SKM-1 treated with dmso at 0.1 percent for 144 hours (cell line): Measurements from ENCODE around the gene CDH6.
"Not testable (repeated sequence)": the region's sequence is repeated elsewhere in the genome, so short reads cannot be mapped to it uniquely, and the experiment has no call there.

ENCODE experiments used
- DNase-seq: peaks from one replicate; lab custom pipeline; 2025; ENCODE audit not compliant: unreplicated experiment; lab: John Stamatoyannopoulos, UW

Gene CDH6

GRCh38 chr5:31322946-31323345, 129.5 kb downstream of the CDH6 start:
- DNase-seq: no peak

GRCh38 chr5:31324842-31325241, 131.4 kb downstream of the CDH6 start:
- no peak for DNase-seq

- no peak for DNase-seq
Measured at GRCh38 chr5:31328040-31328733, 134.7 kb downstream of the CDH6 start.

GRCh38 chr5:31329715-31330114, 136.2 kb downstream of the CDH6 start:
- DNase-seq: no peak

- no peak for DNase-seq
Measured at GRCh38 chr5:31332160-31332559, 138.7 kb downstream of the CDH6 start.

- no peak for DNase-seq
Measured at GRCh38 chr5:31333475-31333874, 140.0 kb downstream of the CDH6 start.

- no peak for DNase-seq
Measured at GRCh38 chr5:31334061-31334860, 140.8 kb downstream of the CDH6 start.

- DNase-seq: no peak
Measured at GRCh38 chr5:31335456-31335855, 142.0 kb downstream of the CDH6 start.

GRCh38 chr5:31343946-31344345, 150.5 kb downstream of the CDH6 start:
- DNase-seq: no peak

GRCh38 chr5:31346896-31347551, 153.5 kb downstream of the CDH6 start:
- DNase-seq: no peak

- no peak for DNase-seq
Measured at GRCh38 chr5:31347552-31347905, 154.0 kb downstream of the CDH6 start.

- DNase-seq: no peak
Measured at GRCh38 chr5:31350395-31350794, 156.9 kb downstream of the CDH6 start.

- no peak for DNase-seq
Measured at GRCh38 chr5:31355337-31355736, 161.9 kb downstream of the CDH6 start.

GRCh38 chr5:31357038-31357437, 163.6 kb downstream of the CDH6 start:
- DNase-seq: no peak

GRCh38 chr5:31359839-31360238, 166.4 kb downstream of the CDH6 start:
- no peak for DNase-seq

GRCh38 chr5:31361234-31361633, 167.7 kb downstream of the CDH6 start:
- DNase-seq: no peak

GRCh38 chr5:31361704-31362528, 168.4 kb downstream of the CDH6 start:
- not testable (repeated sequence) for DNase-seq

GRCh38 chr5:31362529-31362900, 169.0 kb downstream of the CDH6 start:
- no peak for DNase-seq

- DNase-seq: no peak
Measured at GRCh38 chr5:31362931-31363568, 169.6 kb downstream of the CDH6 start.

GRCh38 chr5:31364881-31365636, 171.6 kb downstream of the CDH6 start:
- no peak for DNase-seq
